Lower leg skin (tissue), 4 donors: Measurements from ENCODE around the gene PUDP. TPM values are rescaled to one million over a fixed set of nuclear protein-coding genes. Genes with fewer than 3 reads are reported as not detected.
"Not testable (repeated sequence)": the region's sequence is repeated elsewhere in the genome, so short reads cannot be mapped to it uniquely, and the experiment has no call there.

ENCODE experiments used
- DNase-seq, 2 donors: peaks; one replicate each; pipeline ENCODE4 v3.0.0-alpha.2; 2019; ENCODE audit warnings: low spot score in 2 of 2
- H3K4me3 ChIP-seq: fragments of 200-600 bp; sonication (generic); 2 replicates; pipeline ENCODE4 v1.5.1; 2017; ENCODE audit warnings: mild to moderate bottlenecking, low read depth; ENCODE audit not compliant: poor library complexity, severe bottlenecking
- POLR2A ChIP-seq, 2 donors: fragments of 450-650 bp; IDR thresholded peaks; one replicate each; pipeline ENCODE4 v1.6.1; 2016 to 2017; ENCODE audit warnings: antibody characterized with exemption in 2 of 2, mild to moderate bottlenecking in 1 of 2, moderate library complexity in 1 of 2
- WGBS, 2 donors: methylation state at CpG; one replicate each; pipeline ENCODE4 v1.1.5; 2018; 5-methylcytosine and 5-hydroxymethylcytosine counted together
- intact Hi-C: fragments of 100-400 bp; cut with DNase I; formaldehyde crosslinking; loops from one replicate; pipeline ENCODE4 v1.15.0; 2023; ENCODE audit warnings: low total_unique reads
- total RNA-seq, 4 donors: library from RNA; depleted of rRNA; stranded (reverse); fragments of >200 nt; gene quantifications; one replicate each; pipeline ENCODE4 v1.1.0, GENCODE V29; 2016
- TF ChIP-seq, protein P1 (sequence below), 3 donors: fragments of 450-650 bp; IDR thresholded peaks; one replicate each; pipeline ENCODE4 v1.5.1; 2016; ENCODE audit warnings: antibody characterized with exemption in 3 of 3, mild to moderate bottlenecking in 3 of 3, moderate library complexity in 2 of 3

The PUDP gene
- total RNA-seq, 4 donors from 2014 or later: 5.7 to 10.7 (median 7.9) TPM

- 97% methylated on average over 2 of the region's 2 CpGs for WGBS, 2 donors
- no peak for DNase-seq
- TF ChIP-seq POLR2A (IDR thresholded peaks at IDR 0.05): no peak
- TF ChIP-seq, protein P1, sequence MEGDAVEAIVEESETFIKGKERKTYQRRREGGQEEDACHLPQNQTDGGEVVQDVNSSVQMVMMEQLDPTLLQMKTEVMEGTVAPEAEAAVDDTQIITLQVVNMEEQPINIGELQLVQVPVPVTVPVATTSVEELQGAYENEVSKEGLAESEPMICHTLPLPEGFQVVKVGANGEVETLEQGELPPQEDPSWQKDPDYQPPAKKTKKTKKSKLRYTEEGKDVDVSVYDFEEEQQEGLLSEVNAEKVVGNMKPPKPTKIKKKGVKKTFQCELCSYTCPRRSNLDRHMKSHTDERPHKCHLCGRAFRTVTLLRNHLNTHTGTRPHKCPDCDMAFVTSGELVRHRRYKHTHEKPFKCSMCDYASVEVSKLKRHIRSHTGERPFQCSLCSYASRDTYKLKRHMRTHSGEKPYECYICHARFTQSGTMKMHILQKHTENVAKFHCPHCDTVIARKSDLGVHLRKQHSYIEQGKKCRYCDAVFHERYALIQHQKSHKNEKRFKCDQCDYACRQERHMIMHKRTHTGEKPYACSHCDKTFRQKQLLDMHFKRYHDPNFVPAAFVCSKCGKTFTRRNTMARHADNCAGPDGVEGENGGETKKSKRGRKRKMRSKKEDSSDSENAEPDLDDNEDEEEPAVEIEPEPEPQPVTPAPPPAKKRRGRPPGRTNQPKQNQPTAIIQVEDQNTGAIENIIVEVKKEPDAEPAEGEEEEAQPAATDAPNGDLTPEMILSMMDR (IDR thresholded peaks at IDR 0.05): no peak
- intact Hi-C loops: no loop called here
- no peak overlapping the region for H3K4me3 ChIP-seq
Observed at GRCh38 chrX:7188672-7189071, 40.7 kb upstream of the PUDP start.

- no peak for TF ChIP-seq POLR2A (IDR thresholded peaks at IDR 0.05)
- TF ChIP-seq, protein P1 (IDR thresholded peaks at IDR 0.05): no peak
- 74 to 78% methylated on average over 3 of the region's 3 CpGs for WGBS, 2 donors
- no peak overlapping the region for H3K4me3 ChIP-seq
- intact Hi-C loops: no loop called here
- no peak for DNase-seq
Observed at GRCh38 chrX:7184816-7185215, 36.9 kb upstream of the PUDP start.

DNA sequence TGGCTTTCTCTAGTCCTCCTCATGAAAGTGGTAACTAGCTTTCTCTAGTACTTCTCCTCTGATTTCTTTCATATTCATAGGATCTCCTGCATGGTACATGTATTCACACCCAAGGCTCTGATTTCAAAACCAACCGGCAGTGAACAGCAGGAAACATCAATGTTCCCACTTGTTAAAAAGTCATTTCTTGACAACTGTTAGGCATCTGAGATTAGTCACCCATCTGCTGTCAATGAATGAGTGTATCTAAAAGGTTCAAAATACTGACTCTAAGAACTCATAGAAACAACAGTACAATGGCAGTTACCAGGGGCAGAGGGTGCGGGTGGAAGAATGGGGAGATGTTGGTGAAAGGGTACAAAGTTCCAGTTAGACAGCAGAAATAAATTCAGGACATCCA, 31.5 kb upstream of the PUDP start:
- WGBS, 2 donors: 92% methylated on average over 2 of the region's 2 CpGs
- TF ChIP-seq POLR2A (IDR thresholded peaks at IDR 0.05): no peak
- TF ChIP-seq, protein P1 (IDR thresholded peaks at IDR 0.05): no peak
- intact Hi-C loops: no loop called here

GRCh38 chrX:7178859-7179258, 30.9 kb upstream of the PUDP start:
- intact Hi-C loops, H3K4me3 ChIP-seq, DNase-seq: not testable (repeated sequence)
- 78 to 90% methylated on average over 2 of the region's 2 CpGs for WGBS, 2 donors

More for the DNA sequence above, 31.5 kb upstream of the PUDP start:
- no peak for DNase-seq
- no peak overlapping the region for H3K4me3 ChIP-seq

GRCh38 chrX:7170898-7171297, 22.9 kb upstream of the PUDP start:
- 86 to 89% methylated on average over 3 of the region's 3 CpGs for WGBS, 2 donors
- no peak for DNase-seq
- H3K4me3 ChIP-seq: no peak overlapping the region
- intact Hi-C loops: no loop called here
- no peak for TF ChIP-seq POLR2A (IDR thresholded peaks at IDR 0.05)
- TF ChIP-seq, protein P1 (IDR thresholded peaks at IDR 0.05): no peak

GRCh38 chrX:7169627-7170026, 21.7 kb upstream of the PUDP start:
- intact Hi-C loops: no loop called here
- DNase-seq: peak in 1 of 2 donors; percentile 17
- WGBS, 2 donors: 23 to 59% methylated on average over 3 of the region's 3 CpGs
- H3K4me3 ChIP-seq: no peak overlapping the region
- no peak for TF ChIP-seq POLR2A (IDR thresholded peaks at IDR 0.05)
- TF ChIP-seq, protein P1 (IDR thresholded peaks at IDR 0.05): no peak
